RWPE2 (cell line): ENCODE data around the gene LRBA.

ENCODE experiments used
- ATAC-seq: fragments of 200-7000 bp; cut with Tn5 transposase; 3 replicates; pipeline ENCODE4 v1.9.1; 2021; ENCODE audit warnings: low read depth
- DNase-seq: peaks from one replicate; pipeline ENCODE4 v3.0.0-alpha.2; 2020; ENCODE audit warnings: low spot score
- H3K27ac ChIP-seq: fragments of 450-650 bp; 2 replicates; pipeline ENCODE4 v1.5.1; 2017; ENCODE audit warnings: mild to moderate bottlenecking; ENCODE audit not compliant: poor library complexity, severe bottlenecking
- H3K27me3 ChIP-seq: fragments of 250-450 bp; sonication (Bioruptor Pico); 2 replicates; pipeline ENCODE4 v1.5.1; 2021; ENCODE audit warnings: mild to moderate bottlenecking, moderate library complexity; ENCODE audit not compliant: insufficient read depth, poor library complexity, severe bottlenecking
- H3K36me3 ChIP-seq: fragments of 250-450 bp; sonication (Bioruptor Pico); 2 replicates; pipeline ENCODE4 v1.5.1; 2020; ENCODE audit warnings: low read depth, mild to moderate bottlenecking, moderate library complexity
- H3K4me1 ChIP-seq: fragments of 250-450 bp; sonication (Bioruptor Pico); 2 replicates; pipeline ENCODE4 v1.5.1; 2021; ENCODE audit warnings: mild to moderate bottlenecking, moderate library complexity; ENCODE audit not compliant: insufficient read depth, poor library complexity, severe bottlenecking
- H3K4me3 ChIP-seq: fragments of 250-450 bp; sonication (Bioruptor Pico); 2 replicates; pipeline ENCODE4 v1.5.1; 2021; ENCODE audit warnings: mild to moderate bottlenecking, moderate library complexity; ENCODE audit not compliant: severe bottlenecking
- H3K9me3 ChIP-seq: fragments of 250-450 bp; sonication (Bioruptor Pico); 2 replicates; pipeline ENCODE4 v1.5.1; 2021; ENCODE audit warnings: mild to moderate bottlenecking, moderate library complexity; ENCODE audit not compliant: severe bottlenecking
- TF ChIP-seq, protein P1 (sequence below): fragments of 450-650 bp; IDR thresholded peaks from one replicate; pipeline ENCODE4 v1.5.1; 2017; ENCODE audit warnings: mild to moderate bottlenecking, moderate library complexity; ENCODE audit not compliant: poor library complexity, severe bottlenecking

LRBA gene

DNA sequence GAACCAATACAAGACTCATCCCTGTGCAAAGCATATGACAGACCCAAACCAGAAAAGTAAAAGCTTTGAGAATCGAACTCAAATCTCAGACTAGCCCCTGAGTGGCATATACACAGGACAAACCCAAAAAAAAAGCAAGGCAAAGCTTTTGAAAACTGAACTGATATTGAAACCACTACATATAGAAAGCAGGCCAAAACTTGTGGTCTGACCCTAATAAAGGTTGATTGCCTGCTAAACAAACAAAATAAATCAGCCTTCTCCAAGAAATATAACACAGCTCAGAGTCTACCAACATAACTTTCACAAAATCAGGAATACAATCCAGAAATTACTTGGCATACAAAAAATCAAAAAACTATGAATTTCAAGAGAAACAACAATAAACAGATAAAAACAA is 40.3 kb downstream of the LRBA start:
- no peak for ATAC-seq
- no peak overlapping the region for H3K4me3 ChIP-seq

DNA sequence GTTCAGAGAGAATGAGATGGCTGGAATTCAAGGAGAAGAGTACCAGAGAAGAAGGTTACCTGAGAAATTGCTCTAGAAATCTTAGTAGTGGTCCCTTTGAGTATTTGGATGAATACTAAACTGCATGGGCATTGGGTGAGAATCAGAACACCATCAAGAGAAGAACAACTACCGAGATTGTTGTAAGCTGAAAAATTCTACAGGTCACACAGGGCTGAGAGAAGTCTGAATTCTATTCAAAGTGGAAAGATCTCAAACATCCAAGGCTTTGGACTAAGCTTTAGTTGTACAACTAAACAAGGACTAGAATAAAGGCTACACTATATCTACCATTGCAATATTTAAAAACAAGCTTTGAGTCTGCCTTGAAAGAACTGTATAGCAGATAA is 40.8 kb downstream of the LRBA start:
- Histone ChIP-seq H3K36me3 (no peaks in the 10 kb centered on the region), H3K4me1 (peaks cover 7% of the 10 kb centered on the region), H3K9me3 (no peaks in the 10 kb centered on the region), H3K27ac (no peak overlapping the region), H3K27me3 (no peaks in the 10 kb centered on the region), H3K4me3 (no peak overlapping the region)
- DNase-seq (no peak), ATAC-seq (no peak)
- TF ChIP-seq, protein P1, sequence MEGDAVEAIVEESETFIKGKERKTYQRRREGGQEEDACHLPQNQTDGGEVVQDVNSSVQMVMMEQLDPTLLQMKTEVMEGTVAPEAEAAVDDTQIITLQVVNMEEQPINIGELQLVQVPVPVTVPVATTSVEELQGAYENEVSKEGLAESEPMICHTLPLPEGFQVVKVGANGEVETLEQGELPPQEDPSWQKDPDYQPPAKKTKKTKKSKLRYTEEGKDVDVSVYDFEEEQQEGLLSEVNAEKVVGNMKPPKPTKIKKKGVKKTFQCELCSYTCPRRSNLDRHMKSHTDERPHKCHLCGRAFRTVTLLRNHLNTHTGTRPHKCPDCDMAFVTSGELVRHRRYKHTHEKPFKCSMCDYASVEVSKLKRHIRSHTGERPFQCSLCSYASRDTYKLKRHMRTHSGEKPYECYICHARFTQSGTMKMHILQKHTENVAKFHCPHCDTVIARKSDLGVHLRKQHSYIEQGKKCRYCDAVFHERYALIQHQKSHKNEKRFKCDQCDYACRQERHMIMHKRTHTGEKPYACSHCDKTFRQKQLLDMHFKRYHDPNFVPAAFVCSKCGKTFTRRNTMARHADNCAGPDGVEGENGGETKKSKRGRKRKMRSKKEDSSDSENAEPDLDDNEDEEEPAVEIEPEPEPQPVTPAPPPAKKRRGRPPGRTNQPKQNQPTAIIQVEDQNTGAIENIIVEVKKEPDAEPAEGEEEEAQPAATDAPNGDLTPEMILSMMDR: no peak

More for the DNA sequence above, 40.3 kb downstream of the LRBA start:
- H3K4me1 ChIP-seq: peaks cover 7% of the 10 kb centered on the region
- DNase-seq: no peak
- no peaks in the 10 kb centered on the region for H3K36me3 ChIP-seq
- H3K27me3 ChIP-seq: no peaks in the 10 kb centered on the region
- TF ChIP-seq, protein P1: no peak
- no peak overlapping the region for H3K27ac ChIP-seq
- H3K9me3 ChIP-seq: no peaks in the 10 kb centered on the region

DNA sequence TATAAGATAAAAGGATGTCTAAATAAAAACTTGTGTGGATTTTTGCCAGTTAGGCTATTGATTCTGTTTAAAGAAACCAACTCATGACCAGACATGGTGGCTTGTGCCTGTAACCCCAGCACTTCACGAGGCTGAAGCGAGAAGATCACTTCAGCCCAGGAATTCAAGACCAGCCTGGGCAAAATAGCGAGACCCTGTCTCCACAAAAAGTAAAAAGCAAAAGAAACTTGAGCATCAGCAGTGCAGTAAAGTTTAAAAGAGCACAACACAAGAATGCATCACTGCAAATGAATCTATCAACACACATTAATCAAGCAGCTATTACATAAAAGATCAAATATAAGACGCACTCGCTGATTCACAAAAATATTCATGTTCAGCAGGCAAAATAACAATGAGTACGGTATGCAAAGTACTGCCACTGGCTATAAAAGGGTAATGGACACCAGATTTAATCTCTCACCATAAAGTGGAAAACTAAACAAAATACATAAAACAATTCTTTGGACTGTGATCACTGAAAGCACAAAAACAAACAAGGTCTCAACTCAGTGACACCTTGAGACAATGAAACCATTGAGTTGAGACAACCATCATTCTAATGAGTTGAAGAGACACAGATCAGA is 41.3 kb downstream of the LRBA start:
- Histone ChIP-seq H3K9me3 (no peaks in the 10 kb centered on the region), H3K4me1 (peaks cover 7% of the 10 kb centered on the region), H3K36me3 (no peaks in the 10 kb centered on the region), H3K4me3 (no peak overlapping the region), H3K27ac (no peak overlapping the region), H3K27me3 (no peaks in the 10 kb centered on the region)
- ATAC-seq (no peak), DNase-seq (no peak)
- TF ChIP-seq, protein P1: no peak

DNA sequence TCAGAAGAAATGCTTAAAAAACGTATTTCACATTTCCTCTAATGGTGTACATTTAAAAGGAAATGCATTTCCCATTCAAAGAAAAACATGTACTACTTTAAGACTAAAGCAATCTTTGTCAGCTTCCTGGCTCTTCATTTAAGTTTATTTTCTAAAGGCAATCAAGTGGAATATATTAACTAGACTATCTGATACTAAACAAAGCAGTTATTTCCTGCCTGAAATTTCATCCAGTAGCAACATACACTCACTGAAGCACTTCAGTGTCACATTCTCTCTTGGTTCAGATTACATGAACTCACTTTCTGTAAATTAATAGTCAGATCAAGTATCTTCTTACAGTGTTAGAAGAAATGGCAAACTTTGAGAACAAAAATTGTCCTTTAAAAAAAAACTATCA is 42.5 kb downstream of the LRBA start:
- peaks cover 7% of the 10 kb centered on the region for H3K4me1 ChIP-seq
- no peaks in the 10 kb centered on the region for H3K27me3 ChIP-seq
- ATAC-seq (no peak), DNase-seq (no peak)
- no peaks in the 10 kb centered on the region for H3K36me3 ChIP-seq
- no peak overlapping the region for H3K27ac ChIP-seq
- TF ChIP-seq, protein P1: no peak
- H3K4me3 ChIP-seq: no peak overlapping the region
- H3K9me3 ChIP-seq: no peaks in the 10 kb centered on the region

DNA sequence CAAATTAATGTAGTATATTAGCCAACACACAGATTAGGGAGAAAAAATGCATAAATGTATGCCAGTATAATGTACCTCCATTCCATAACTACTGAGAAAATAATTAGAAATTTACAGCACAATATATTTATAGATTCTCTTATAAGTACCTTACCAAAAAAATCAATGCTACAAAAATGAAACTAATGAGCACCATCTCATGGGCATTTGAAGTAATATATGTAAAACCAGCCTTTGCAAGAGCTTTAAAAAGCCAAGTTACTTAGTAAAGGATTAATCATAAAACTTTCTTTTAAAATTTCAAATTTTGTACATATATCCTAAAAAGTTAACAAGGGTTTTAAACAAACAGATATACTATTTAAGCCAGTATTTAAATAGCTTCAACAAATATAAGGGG is 43.2 kb downstream of the LRBA start:
- no peak for ATAC-seq
- Histone ChIP-seq H3K9me3 (no peaks in the 10 kb centered on the region), H3K4me3 (no peak overlapping the region), H3K27ac (no peak overlapping the region), H3K27me3 (no peaks in the 10 kb centered on the region), H3K36me3 (no peaks in the 10 kb centered on the region), H3K4me1 (peaks cover 7% of the 10 kb centered on the region)
- TF ChIP-seq, protein P1: no peak
- no peak for DNase-seq
